Vagina (tissue), 2 donors: ENCODE results near the gene SPON1.
"Not testable (repeated sequence)": the region's sequence is repeated elsewhere in the genome, so short reads cannot be mapped to it uniquely, and the experiment has no call there.

Experiments used
- POLR2A ChIP-seq, 2 donors: fragments of 450-650 bp; IDR thresholded peaks; one replicate each; pipeline ENCODE4 v1.6.1; 2017; ENCODE audit warnings: antibody characterized with exemption in 2 of 2, mild to moderate bottlenecking in 2 of 2, moderate library complexity in 2 of 2
- POLR2AphosphoS5 ChIP-seq, 2 donors: sonication (generic); formaldehyde crosslinking; IDR thresholded peaks; one replicate each; pipeline ENCODE4 v1.9.0; 2017; ENCODE audit warnings: antibody characterized with exemption in 2 of 2, mild to moderate bottlenecking in 2 of 2, low read depth in 1 of 2; ENCODE audit not compliant: insufficient read depth in 1 of 2
- TF ChIP-seq, protein P1 (sequence below), 3 experiments: fragments of 450-650 bp in 2 of 3; fragments of 200-600 bp in 1 of 3; sonication (generic) in 1 of 3; IDR thresholded peaks; one replicate each; pipeline ENCODE4 v1.5.1; 2017 to 2019; ENCODE audit warnings: antibody characterized with exemption in 3 of 3, mild to moderate bottlenecking in 2 of 3, moderate library complexity in 2 of 3

DNA sequence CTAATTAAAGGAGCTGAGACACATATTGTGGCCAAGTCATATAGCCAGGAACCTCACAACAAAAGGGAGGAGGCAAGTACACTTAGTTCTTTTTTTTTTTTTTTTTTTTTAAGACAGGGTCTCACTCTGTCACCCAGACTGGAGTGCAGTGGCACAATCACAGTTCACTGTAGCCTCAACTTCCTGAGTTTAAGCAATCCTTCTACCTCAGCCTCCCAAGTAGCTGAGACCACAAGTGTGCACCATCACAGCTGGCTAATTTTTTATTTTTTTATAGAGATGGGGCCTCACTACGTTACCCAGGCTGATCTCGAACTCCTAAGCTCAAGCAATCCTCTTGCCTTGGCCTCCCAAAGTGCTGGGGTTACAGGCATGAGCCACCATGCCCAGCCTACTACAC, 73.0 kb downstream of the SPON1 start:
- TF ChIP-seq, protein P1, sequence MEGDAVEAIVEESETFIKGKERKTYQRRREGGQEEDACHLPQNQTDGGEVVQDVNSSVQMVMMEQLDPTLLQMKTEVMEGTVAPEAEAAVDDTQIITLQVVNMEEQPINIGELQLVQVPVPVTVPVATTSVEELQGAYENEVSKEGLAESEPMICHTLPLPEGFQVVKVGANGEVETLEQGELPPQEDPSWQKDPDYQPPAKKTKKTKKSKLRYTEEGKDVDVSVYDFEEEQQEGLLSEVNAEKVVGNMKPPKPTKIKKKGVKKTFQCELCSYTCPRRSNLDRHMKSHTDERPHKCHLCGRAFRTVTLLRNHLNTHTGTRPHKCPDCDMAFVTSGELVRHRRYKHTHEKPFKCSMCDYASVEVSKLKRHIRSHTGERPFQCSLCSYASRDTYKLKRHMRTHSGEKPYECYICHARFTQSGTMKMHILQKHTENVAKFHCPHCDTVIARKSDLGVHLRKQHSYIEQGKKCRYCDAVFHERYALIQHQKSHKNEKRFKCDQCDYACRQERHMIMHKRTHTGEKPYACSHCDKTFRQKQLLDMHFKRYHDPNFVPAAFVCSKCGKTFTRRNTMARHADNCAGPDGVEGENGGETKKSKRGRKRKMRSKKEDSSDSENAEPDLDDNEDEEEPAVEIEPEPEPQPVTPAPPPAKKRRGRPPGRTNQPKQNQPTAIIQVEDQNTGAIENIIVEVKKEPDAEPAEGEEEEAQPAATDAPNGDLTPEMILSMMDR (IDR thresholded peaks at IDR 0.05) = not testable (repeated sequence)
- not testable (repeated sequence) for TF ChIP-seq POLR2A (IDR thresholded peaks at IDR 0.05); POLR2AphosphoS5 (IDR thresholded peaks at IDR 0.05; ENCODE audit: insufficient read depth in 1 of 2, low read depth in 1 of 2)
